K562 (cell line): ENCODE measurements around the gene PRRC2B. TPM values are rescaled to one million over a fixed set of nuclear protein-coding genes. Genes with fewer than 3 reads are reported as not detected.

ENCODE experiments used
- ATAC-seq: fragments of 200-7000 bp; cut with Tn5 transposase; 3 replicates; pipeline ENCODE4 v1.9.1; 2020; ENCODE audit warnings: moderate library complexity
- BruUV-seq: library from RNA; stranded (reverse); fragments of 400-500 nt; replicated peaks from 2 replicates; lab custom pipeline; 2021; lab: Mats Ljungman, UMichigan
- CTCF ChIA-PET: fragments of 300-600 bp; formaldehyde crosslinking; extraction: SDS; loops from one replicate; lab custom pipeline; 2021; ENCODE audit warnings: low intra/inter-chr PET ratio; lab: Yijun Ruan, JAX
- POLR2A ChIA-PET: fragments of 300-600, 350-650 bp; sonication (Branson Sonifier 250); formaldehyde crosslinking; extraction: SDS; loops from one replicate; lab custom pipeline; 2021; ENCODE audit warnings: antibody characterized with exemption, inconsistent platforms; lab: Yijun Ruan, JAX
- DNase-seq, 4 experiments: peaks; one replicate each; pipeline versions ENCODE4 v3.0.0 to v3.0.0-alpha.2; 2011 to 2018; ENCODE audit warnings: low spot score in 3 of 4, mixed read lengths in 3 of 4; ENCODE audit errors: extremely low read depth in 1 of 4
- FAIRE-seq: peaks from 2 replicates; lab custom pipeline; 2011; peaks lifted over from hg19 to GRCh38; lab: Jason Lieb, UNC
- H2AFZ ChIP-seq: 2 replicates; pipeline ENCODE4 v1.6.0; 2011; ENCODE audit warnings: low read depth, low read length, control low read depth, inconsistent platforms
- H3K27ac ChIP-seq: fragments of 200-600 bp; 3 replicates; pipeline ENCODE4 v1.8.0; 2011; ENCODE audit warnings: low read depth, mild to moderate bottlenecking, control low read depth, inconsistent platforms, low read length, moderate library complexity, mixed read lengths; ENCODE audit errors: extremely low read depth
- H3K27me3 ChIP-seq, 2 experiments: fragments of 300-600 bp in 1 of 2; 2 replicates in 1 of 2; 3 replicates in 1 of 2; pipeline versions ENCODE4 v1.6.0 to v1.8.0; 2011; ENCODE audit warnings: inconsistent platforms in 2 of 2, low read length in 2 of 2, mild to moderate bottlenecking in 1 of 2, mixed read lengths in 1 of 2, moderate library complexity in 1 of 2; ENCODE audit not compliant: control insufficient read depth in 2 of 2, insufficient read depth in 2 of 2
- H3K36me3 ChIP-seq: fragments of 300-600 bp; 3 replicates; pipeline ENCODE4 v1.8.0; 2011; ENCODE audit warnings: mild to moderate bottlenecking, low read length, inconsistent platforms; ENCODE audit not compliant: control insufficient read depth, insufficient read depth
- H3K4me1 ChIP-seq, 2 experiments: fragments of 200-600 bp in 1 of 2; replicated peaks in 1 of 2; 2 replicates in 1 of 2; 3 replicates in 1 of 2; pipeline versions ENCODE4 v1.5.1 to v1.8.0; 2011; ENCODE audit warnings: inconsistent platforms in 2 of 2, low read length in 2 of 2, mild to moderate bottlenecking in 1 of 2, mixed read lengths in 1 of 2, moderate library complexity in 1 of 2; ENCODE audit not compliant: control insufficient read depth in 2 of 2, insufficient read depth in 2 of 2
- H3K4me2 ChIP-seq: 2 replicates; pipeline ENCODE4 v1.6.1; 2011; ENCODE audit warnings: low read length, control low read depth, inconsistent platforms, mixed read lengths; ENCODE audit not compliant: insufficient read depth
- H3K4me3 ChIP-seq: fragments of 200-600 bp; sonication (generic), shearing (Covaris generic); 2 replicates; pipeline ENCODE4 v1.5.1; 2016; ENCODE audit warnings: control low read depth, inconsistent platforms
- H3K79me2 ChIP-seq: fragments of 200-600 bp; 3 replicates; pipeline ENCODE4 v1.8.0; 2011; ENCODE audit warnings: low read length, inconsistent platforms; ENCODE audit not compliant: control insufficient read depth, insufficient read depth
- H3K9ac ChIP-seq, 2 experiments: 2 replicates each; pipeline versions ENCODE4 v1.6.0 to v1.6.1; 2011; ENCODE audit warnings: low read depth in 2 of 2, low read length in 2 of 2, control low read depth in 1 of 2, inconsistent platforms in 1 of 2, mild to moderate bottlenecking in 1 of 2, mixed read lengths in 1 of 2; ENCODE audit not compliant: insufficient read depth in 1 of 2
- H3K9me1 ChIP-seq: one replicate; pipeline ENCODE4 v1.6.0; 2011; ENCODE audit warnings: inconsistent platforms, mild to moderate bottlenecking, low read length, moderate library complexity; ENCODE audit not compliant: control insufficient read depth, insufficient read depth
- H3K9me3 ChIP-seq: replicated peaks from 2 replicates; pipeline ENCODE4 v1.5.1; 2011; ENCODE audit warnings: low read depth, low read length, inconsistent platforms; ENCODE audit not compliant: control insufficient read depth, insufficient read depth
- H4K20me1 ChIP-seq: replicated peaks from 2 replicates; pipeline ENCODE4 v1.6.1; 2011; ENCODE audit warnings: low read length, inconsistent platforms, mixed read lengths; ENCODE audit not compliant: control insufficient read depth, insufficient read depth
- CBFA2T2 ChIP-seq: fragments of 450-650 bp; conservative IDR thresholded peaks from 2 replicates; pipeline ENCODE4 v1.6.1; 2017; ENCODE audit warnings: mild to moderate bottlenecking
- CBFA2T3 ChIP-seq: fragments of 450-650 bp; IDR thresholded peaks from 2 replicates; pipeline ENCODE4 v1.6.1; 2017
- CBFB ChIP-seq: sonication (generic); formaldehyde crosslinking; IDR thresholded peaks from 2 replicates; pipeline ENCODE4 v1.4.0; 2020; ENCODE audit warnings: mild to moderate bottlenecking, missing genetic modification reagents
- EGR1 ChIP-seq: fragments of 450-650 bp; conservative IDR thresholded peaks from 2 replicates; pipeline ENCODE4 v1.6.1; 2017; ENCODE audit warnings: mild to moderate bottlenecking
- FOXA3 ChIP-seq, 2 experiments: fragments of 450-650 bp in 1 of 2; sonication (generic) in 1 of 2; formaldehyde crosslinking; IDR thresholded peaks in 1 of 2; conservative IDR thresholded peaks in 1 of 2; 2 replicates each; pipeline versions ENCODE4 v1.4.0 to v1.8.0; 2020 to 2022; ENCODE audit warnings: mild to moderate bottlenecking in 2 of 2, missing genetic modification reagents in 1 of 2
- FOXP1 ChIP-seq: sonication (generic); formaldehyde crosslinking; IDR thresholded peaks from 2 replicates; pipeline ENCODE4 v1.8.0; 2022; ENCODE audit warnings: mild to moderate bottlenecking, missing genetic modification reagents
- KLF10 ChIP-seq: fragments of 250-450 bp; sonication (Bioruptor Pico); IDR thresholded peaks from 2 replicates; pipeline ENCODE4 v1.6.1; 2021; ENCODE audit warnings: matching md5 sums
- PPARD ChIP-seq: fragments of 250-450 bp; sonication (Bioruptor Pico); IDR thresholded peaks from 2 replicates; pipeline ENCODE4 v1.8.0; 2022; ENCODE audit warnings: inconsistent platforms, mild to moderate bottlenecking, moderate library complexity
- SMARCE1 ChIP-seq: fragments of 450-650 bp; IDR thresholded peaks from 2 replicates; pipeline ENCODE4 v1.7.1; 2016; ENCODE audit warnings: mild to moderate bottlenecking
- TAL1 ChIP-seq: fragments of 450-650 bp; IDR thresholded peaks from 2 replicates; pipeline ENCODE4 v1.6.1; 2016; ENCODE audit warnings: mild to moderate bottlenecking
- TCF3 ChIP-seq: sonication (generic); formaldehyde crosslinking; IDR thresholded peaks from 2 replicates; pipeline ENCODE4 v1.4.0; 2020; ENCODE audit warnings: mild to moderate bottlenecking, missing genetic modification reagents
- THRAP3 ChIP-seq: fragments of 450-650 bp; IDR thresholded peaks from 2 replicates; pipeline ENCODE4 v1.6.1; 2016; ENCODE audit warnings: mild to moderate bottlenecking, inconsistent platforms, borderline replicate concordance
- ZNF384 ChIP-seq: IDR thresholded peaks from 2 replicates; pipeline ENCODE4 v1.6.1; 2012; ENCODE audit warnings: low read depth, low read length, improper control_type of control experiment
- WGBS: fragments of 100-300 bp; shearing (Covaris generic); methylation state at CpG from one replicate; pipeline ENCODE4 v1.1.6; 2016; ENCODE audit warnings: low coverage, mixed read lengths; ENCODE audit not compliant: insufficient coverage; ENCODE audit errors: missing lambda C conversion rate; 5-methylcytosine and 5-hydroxymethylcytosine counted together
- in situ Hi-C: fragments of 300-500 bp; cut with MboI; formaldehyde crosslinking; loops from 4 replicates; pipeline ENCODE4 v1.15.0; 2018; ENCODE audit warnings: inconsistent platforms, mixed read lengths
- intact Hi-C: fragments of 100-400 bp; cut with micrococcal nuclease; formaldehyde crosslinking; loops from 2 replicates; pipeline ENCODE4 v1.14.2; 2022
- polyA plus RNA-seq, 8 experiments: library from polyadenylated mRNA; depleted of rRNA in 4 of 8; stranded (reverse) in 5 of 8; unstranded in 3 of 8; fragments of >200 nt; fragmentation: Nextera tagmentation in 2 of 8; fragmentation: Illumina TruSeq in 1 of 8; extraction: Ambion mirVana in 2 of 8; extraction: Trizol in 1 of 8; gene quantifications; 2 replicates each; pipeline versions ENCODE4 v1.2.1 to v1.2.3, GENCODE V29; 2011 to 2014; ENCODE audit warnings: inconsistent platforms in 1 of 8, missing spikeins in 1 of 8
- total RNA-seq, 7 experiments: library from RNA; depleted of rRNA in 6 of 7; stranded (reverse); fragments of >200 nt in 6 of 7; fragmentation: Illumina TruSeq in 2 of 7; extraction: Trizol in 2 of 7; gene quantifications; 2 replicates each; pipeline versions ENCODE4 v1.2.1 to v1.2.3, GENCODE V29; 2011 to 2021; ENCODE audit warnings: low replicate concordance in 1 of 7
- TF ChIP-seq, protein P1 (sequence below): fragments of 450-650 bp; formaldehyde crosslinking; conservative IDR thresholded peaks from 2 replicates; pipeline ENCODE4 v1.4.0; 2022; ENCODE audit warnings: mild to moderate bottlenecking, missing genetic modification characterization
- TF ChIP-seq, protein P2 (sequence below), 3 experiments: fragments of 200-800 bp in 1 of 3; sonication (Bioruptor generic) in 1 of 3; sonication (generic) in 1 of 3; formaldehyde crosslinking in 1 of 3; IDR thresholded peaks; 2 replicates each; pipeline versions ENCODE4 v1.6.1 to v1.8.0; 2016 to 2022; ENCODE audit warnings: mild to moderate bottlenecking in 2 of 3, missing compliant biosample characterization in 2 of 3, missing genetic modification characterization in 2 of 3, missing genetic modification reagents in 1 of 3
- TF ChIP-seq, protein P3 (sequence below), 2 experiments: fragments of 200-800 bp in 1 of 2; sonication (Bioruptor generic) in 1 of 2; sonication (generic) in 1 of 2; formaldehyde crosslinking in 1 of 2; IDR thresholded peaks in 1 of 2; conservative IDR thresholded peaks in 1 of 2; 2 replicates each; pipeline versions ENCODE4 v1.5.0 to v1.6.1; 2016 to 2020; ENCODE audit warnings: missing compliant biosample characterization in 1 of 2, missing genetic modification characterization in 1 of 2, missing genetic modification reagents in 1 of 2
- TF ChIP-seq, protein P4 (sequence below): IDR thresholded peaks from 2 replicates; pipeline ENCODE4 v1.6.1; 2012; ENCODE audit warnings: low read depth, low read length, improper control_type of control experiment, borderline replicate concordance

Gene PRRC2B
- total and polyA plus RNA-seq, 9 of the 15 experiments (the other 6 are each of a cell fraction or from before 2014, with no cell fraction given): 0.34 to 125 (median 30.9) TPM

DNA sequence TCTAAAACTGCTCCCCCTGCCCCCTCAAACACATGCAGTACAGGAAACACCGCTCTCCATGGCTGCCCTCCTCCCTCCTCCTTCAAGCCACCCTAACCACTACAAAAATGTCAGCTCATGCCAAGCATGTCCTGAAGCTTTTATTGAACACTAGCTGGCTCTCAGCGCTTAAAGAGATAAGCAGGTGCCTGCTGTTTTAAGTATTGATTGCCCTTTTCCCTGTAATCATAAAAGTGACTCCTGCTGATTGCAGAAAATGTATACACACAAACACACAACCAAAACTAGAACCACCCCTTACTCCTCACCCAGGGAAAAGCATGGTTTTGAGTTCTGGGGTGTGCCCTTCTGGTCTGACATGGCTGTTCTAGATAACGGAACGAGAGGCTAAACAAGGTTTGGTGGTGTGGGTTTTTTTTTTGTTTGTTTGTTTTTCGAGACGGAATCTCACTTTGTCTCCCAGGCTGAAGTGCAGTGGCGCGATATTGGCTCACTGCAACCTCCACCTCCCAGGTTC is 140.9 kb downstream of the PRRC2B start:
- Histone ChIP-seq H3K4me2 (no peak overlapping the region), H3K9me3 (no peaks in the 10 kb centered on the region), H3K36me3 (peaks cover 4% of the 10 kb centered on the region; the same call in 2 of the 3 replicates), H3K27ac (no peak overlapping the region), H3K79me2 (peaks cover 12% of the 10 kb centered on the region), H3K9ac (no peak overlapping the region), H3K4me1 (peaks cover 17 to 35% of the 10 kb centered on the region in 2 experiments; a peak in 4 of 5 replicates), H2AFZ (peak overlapping the region; percentile 43; the same call in 1 of the 2 replicates), H4K20me1 (no peaks in the 10 kb centered on the region), H3K27me3 (peaks cover 2 to 8% of the 10 kb centered on the region in 2 experiments; a peak in 2 of 5 replicates), H3K9me1 (no peaks in the 10 kb centered on the region), H3K4me3 (no peak overlapping the region)
- BruUV-seq: no TSS peak
- ATAC-seq (no peak), DNase-seq (peak in 1 of 4 experiments; percentile 23), FAIRE-seq (peak; percentile 78)
- POLR2A ChIA-PET: interaction anchor here (1.1 kb wide), 1 partner anchor 25 kb away, joined by 3 read pairs; no protein-coding TSS in a partner anchor
- WGBS: 3% methylated on average over 8 of the region's 8 CpGs
- in situ Hi-C loops: no loop called here
- intact Hi-C loops: no loop called here
- CTCF ChIA-PET: interaction anchor here (0.6 kb wide), 1 partner anchor 217 kb away, joined by 4 read pairs; no protein-coding TSS in a partner anchor
- TF ChIP-seq KLF10 (CRISPR knock-in tag) (no peak), CBFA2T3 (peak; percentile 65), THRAP3 (no peak), CBFB (CRISPR knock-in tag) (no peak), TCF3 (peak; percentile 53; the same call in 1 of the 2 replicates), CBFA2T2 (peak; percentile 35), FOXP1 (CRISPR knock-in tag) (no peak), FOXA3 (CRISPR knock-in tag; conservative IDR thresholded peaks at IDR 0.05 in 1 of 2, IDR thresholded peaks at IDR 0.05 in 1 of 2) (peak in 1 of 2 experiments; percentile 33; a peak in 1 of 4 replicates), SMARCE1 (0 out of 2 replicates have a peak, but pooled peaks have one; percentile 22), TAL1 (peak; percentile 37; the same call in 1 of the 2 replicates), EGR1 (no peak), PPARD (CRISPR knock-in tag) (no peak), ZNF384 (peak; percentile 72)
- TF ChIP-seq, protein P1, sequence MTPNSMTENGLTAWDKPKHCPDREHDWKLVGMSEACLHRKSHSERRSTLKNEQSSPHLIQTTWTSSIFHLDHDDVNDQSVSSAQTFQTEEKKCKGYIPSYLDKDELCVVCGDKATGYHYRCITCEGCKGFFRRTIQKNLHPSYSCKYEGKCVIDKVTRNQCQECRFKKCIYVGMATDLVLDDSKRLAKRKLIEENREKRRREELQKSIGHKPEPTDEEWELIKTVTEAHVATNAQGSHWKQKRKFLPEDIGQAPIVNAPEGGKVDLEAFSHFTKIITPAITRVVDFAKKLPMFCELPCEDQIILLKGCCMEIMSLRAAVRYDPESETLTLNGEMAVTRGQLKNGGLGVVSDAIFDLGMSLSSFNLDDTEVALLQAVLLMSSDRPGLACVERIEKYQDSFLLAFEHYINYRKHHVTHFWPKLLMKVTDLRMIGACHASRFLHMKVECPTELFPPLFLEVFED (CRISPR knock-in tag): no peak
- TF ChIP-seq, protein P2, sequence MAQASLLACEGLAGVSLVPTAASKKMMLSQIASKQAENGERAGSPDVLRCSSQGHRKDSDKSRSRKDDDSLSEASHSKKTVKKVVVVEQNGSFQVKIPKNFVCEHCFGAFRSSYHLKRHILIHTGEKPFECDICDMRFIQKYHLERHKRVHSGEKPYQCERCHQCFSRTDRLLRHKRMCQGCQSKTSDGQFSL (CRISPR knock-in tag; IDR thresholded peaks at IDR 0.05): no peak
- TF ChIP-seq, protein P2 (tag; IDR thresholded peaks at IDR 0.05): no peak
- TF ChIP-seq, protein P3, sequence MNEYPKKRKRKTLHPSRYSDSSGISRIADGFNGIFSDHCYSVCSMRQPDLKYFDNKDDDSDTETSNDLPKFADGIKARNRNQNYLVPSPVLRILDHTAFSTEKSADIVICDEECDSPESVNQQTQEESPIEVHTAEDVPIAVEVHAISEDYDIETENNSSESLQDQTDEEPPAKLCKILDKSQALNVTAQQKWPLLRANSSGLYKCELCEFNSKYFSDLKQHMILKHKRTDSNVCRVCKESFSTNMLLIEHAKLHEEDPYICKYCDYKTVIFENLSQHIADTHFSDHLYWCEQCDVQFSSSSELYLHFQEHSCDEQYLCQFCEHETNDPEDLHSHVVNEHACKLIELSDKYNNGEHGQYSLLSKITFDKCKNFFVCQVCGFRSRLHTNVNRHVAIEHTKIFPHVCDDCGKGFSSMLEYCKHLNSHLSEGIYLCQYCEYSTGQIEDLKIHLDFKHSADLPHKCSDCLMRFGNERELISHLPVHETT (CRISPR knock-in tag; conservative IDR thresholded peaks at IDR 0.05 in 1 of 2, IDR thresholded peaks at IDR 0.05 in 1 of 2): no peak
- TF ChIP-seq, protein P4, sequence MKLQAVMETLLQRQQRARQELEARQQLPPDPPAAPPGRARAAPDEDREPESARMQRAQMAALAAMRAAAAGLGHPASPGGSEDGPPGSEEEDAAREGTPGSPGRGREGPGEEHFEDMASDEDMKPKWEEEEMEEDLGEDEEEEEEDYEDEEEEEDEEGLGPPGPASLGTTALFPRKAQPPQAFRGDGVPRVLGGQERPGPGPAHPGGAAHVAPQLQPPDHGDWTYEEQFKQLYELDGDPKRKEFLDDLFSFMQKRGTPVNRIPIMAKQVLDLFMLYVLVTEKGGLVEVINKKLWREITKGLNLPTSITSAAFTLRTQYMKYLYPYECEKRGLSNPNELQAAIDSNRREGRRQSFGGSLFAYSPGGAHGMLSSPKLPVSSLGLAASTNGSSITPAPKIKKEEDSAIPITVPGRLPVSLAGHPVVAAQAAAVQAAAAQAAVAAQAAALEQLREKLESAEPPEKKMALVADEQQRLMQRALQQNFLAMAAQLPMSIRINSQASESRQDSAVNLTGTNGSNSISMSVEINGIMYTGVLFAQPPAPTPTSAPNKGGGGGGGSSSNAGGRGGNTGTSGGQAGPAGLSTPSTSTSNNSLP: no peak
